HS-27A (cell line): ENCODE measurements around the gene CGNL1.

Experiments used
- DNase-seq: peaks from one replicate; pipeline ENCODE4 v3.0.0-alpha.2; 2012; ENCODE audit warnings: low read depth, missing footprints

CGNL1 gene

DNA sequence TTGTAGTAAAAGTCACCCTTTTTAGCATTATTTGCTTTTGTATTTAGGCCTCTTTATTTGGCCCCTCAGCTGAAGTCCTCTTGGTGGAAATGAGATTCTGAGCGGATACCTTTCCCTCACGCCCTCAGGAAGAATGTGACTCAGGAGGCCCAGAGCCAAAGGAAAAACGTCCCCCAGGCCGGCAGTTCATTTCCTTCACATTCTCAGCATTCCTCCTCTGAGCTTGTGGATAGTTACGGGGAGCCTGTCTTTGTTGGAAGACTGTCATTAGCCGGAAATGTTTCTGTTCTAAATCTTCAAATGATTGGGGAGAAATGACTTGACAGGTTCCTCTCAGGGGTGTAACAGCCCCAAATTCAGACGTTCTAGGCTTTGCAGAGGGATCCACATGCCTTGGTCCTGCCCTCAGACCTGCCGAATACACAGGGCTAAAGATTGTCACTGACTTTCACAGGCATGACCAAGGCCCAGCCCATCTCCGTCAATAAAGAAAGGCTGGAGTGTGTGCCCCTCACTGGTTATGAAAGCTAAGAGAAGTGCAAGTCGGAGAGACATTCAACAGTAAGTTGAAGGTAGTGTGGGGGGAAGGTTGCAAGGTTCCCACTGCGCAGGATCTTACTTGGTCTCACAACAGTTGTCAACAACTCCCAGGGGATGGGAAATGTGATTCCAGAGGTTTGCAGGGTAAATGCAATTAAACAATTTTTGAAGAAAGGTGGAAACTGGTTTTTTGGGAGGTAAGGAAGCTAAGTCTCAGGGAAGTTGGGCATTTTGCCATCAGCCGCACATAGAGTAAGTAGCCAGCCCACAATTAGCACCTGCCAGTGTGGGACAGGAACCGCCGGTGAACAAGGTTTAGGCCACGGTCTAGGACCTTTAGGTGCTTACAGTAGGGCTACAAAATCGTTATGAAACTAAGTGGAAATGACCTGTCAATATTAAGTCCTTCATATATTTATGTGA lies 175.7 kb downstream of the CGNL1 start:
- DNase-seq: peak; percentile 93

- DNase-seq: no peak
Observed at GRCh38 chr15:57552678-57553334, 176.5 kb downstream of the CGNL1 start.

DNA sequence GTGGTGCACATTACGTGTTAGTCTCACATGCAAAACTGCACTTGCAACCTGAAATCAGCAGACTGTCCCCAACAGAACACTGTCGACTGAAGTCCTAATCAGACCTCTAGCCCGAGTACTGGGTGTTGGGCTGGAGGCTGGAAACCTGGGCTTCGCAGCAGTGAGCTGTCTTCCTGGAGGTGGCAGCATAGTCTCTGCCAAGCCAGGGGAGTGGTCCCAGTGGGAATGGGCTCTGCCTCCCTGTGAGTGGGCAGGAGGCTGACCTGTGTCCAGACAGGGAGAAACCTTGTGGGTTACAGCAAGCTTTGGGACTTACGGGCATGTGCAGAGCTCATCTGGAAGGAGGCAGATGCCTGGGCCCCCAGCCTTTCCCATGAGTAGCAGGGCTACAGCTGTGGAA lies 177.2 kb downstream of the CGNL1 start:
- no peak for DNase-seq

DNA sequence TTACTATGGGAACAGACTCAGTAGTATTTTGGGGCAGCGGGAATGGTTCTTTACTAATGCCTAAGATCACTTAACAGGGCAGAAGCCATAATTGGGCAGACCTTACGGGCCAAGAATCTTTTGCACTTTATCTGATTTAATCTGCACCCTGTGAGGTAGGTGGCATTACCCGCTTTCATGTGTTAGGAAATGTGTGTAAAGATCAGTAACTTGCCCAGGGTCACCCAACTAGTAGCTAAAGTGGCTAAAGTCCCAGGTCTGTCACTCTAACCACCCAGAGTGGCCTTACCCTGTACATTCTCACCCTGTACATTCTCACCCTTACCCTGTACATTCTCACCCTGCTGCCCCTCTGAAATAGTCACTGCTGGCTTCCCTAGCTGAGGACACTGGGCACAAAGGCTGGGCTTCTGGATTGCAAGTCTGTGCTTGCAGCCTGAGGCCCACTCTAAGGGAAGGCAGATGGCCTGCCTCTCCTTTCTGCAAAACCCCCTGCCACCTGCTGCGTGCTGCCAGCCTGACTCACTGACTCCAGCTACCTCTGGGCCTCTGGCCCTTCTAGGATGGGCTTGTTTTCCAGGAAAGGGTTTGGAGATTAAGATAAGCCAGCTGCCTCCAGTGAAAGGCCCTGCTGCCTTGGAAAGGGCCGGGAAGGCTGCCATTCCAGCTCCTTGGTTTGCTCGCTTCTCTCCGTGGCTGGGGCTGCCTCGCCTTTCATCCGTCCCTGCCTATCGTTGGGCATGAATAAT lies 177.9 kb downstream of the CGNL1 start:
- DNase-seq: no peak

DNA sequence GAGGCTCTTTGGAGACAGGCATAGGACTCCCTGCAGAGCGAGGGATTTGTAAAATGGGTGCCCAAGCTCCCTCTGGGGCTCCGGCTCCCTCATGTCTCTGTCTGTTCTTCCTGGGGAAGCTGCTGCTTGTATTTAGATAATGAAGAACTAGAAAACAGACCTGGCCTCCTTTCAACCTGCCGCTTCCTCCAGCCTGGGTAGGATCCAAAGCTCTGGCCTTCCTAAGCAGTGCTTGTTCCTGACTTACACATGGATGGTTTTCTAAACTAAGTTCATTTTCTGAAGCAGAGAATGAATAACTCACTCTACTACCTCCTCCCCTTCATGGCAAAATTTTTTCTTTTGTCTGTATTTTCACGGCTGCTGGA lies 178.5 kb downstream of the CGNL1 start:
- DNase-seq: no peak

DNA sequence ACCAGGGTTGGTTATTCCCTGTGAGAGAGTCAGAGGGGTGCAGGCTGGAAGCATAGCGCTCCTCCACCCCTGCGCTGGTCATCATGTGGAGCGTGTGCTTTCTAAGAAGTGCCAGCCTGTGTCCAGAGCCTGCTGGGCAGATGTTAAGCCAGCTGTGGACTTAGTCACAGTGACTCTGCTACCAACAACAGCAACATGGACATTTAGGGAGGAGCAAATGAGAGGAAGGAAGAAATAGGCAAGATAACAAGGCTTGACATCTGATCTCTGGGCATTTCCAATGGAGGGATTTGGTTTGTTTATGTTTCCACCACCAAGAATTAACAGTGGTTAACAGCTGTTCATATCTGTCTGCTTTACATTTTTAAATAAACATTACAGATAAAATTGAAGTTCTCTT lies 179.0 kb downstream of the CGNL1 start:
- DNase-seq: no peak

GRCh38 chr15:57556040-57556439 lies 179.7 kb downstream of the CGNL1 start:
- DNase-seq: no peak

GRCh38 chr15:57557267-57557666 lies 181.0 kb downstream of the CGNL1 start:
- DNase-seq: no peak

- DNase-seq: no peak
Observed at GRCh38 chr15:57557810-57558209, 181.5 kb downstream of the CGNL1 start.

- DNase-seq: no peak
Observed at GRCh38 chr15:57559875-57560274, 183.6 kb downstream of the CGNL1 start.

DNA sequence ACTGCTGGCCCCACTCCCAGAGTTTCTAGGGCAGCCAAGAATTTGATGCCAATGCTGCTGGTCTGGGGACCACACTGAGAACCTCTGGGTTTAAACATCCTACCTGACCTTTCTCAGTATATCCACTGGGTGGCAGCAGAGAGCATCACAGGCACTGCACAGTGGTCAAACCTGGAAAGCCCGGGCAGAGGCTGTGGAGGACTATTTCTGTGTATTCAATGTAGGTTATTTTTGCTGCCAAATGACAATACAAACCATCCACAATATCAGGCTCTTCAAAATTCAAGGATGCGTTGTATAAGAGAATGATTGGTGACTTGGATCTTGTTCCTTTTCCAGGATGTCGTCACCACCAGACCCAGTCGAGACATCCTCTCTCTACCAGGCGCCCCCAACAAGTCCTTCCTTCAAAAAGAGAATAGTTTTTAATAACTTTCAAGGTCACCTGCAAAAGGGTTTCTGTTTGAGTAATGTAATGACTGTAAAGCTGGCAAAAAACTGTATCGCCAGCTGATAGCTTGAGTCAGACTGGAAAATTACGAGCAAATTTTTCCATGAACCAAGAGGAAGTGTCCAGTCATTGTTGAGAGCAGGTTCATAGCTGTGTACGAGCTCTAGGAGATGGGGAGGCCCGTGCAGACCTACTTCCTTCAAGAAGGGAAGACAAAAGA lies 184.9 kb downstream of the CGNL1 start:
- DNase-seq: peak; percentile 64

GRCh38 chr15:57562196-57562769 lies 186.0 kb downstream of the CGNL1 start:
- no peak for DNase-seq

GRCh38 chr15:57563416-57563815 lies 187.1 kb downstream of the CGNL1 start:
- no peak for DNase-seq

DNA sequence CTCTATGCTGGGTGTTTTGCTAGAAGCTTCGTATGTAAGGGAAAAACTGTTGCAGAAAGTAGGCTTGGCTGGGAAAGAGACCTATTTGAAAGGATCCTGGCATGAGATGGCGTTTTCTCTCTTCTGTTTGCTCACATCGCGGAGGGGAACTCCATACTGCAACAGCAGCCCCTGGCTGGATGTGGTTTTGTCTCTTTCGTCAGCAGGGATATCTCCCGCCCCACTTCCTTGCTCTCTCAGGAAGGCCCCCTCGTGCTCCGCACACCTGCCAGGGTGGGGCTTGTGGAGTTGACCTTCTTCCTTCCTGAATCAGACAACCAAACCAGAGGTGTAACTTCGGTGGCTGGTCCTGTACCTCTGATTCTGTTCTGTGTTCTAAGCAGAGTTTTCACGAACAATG lies 189.0 kb downstream of the CGNL1 start:
- no peak for DNase-seq

GRCh38 chr15:57566834-57567233 lies 190.5 kb downstream of the CGNL1 start:
- DNase-seq: no peak

DNA sequence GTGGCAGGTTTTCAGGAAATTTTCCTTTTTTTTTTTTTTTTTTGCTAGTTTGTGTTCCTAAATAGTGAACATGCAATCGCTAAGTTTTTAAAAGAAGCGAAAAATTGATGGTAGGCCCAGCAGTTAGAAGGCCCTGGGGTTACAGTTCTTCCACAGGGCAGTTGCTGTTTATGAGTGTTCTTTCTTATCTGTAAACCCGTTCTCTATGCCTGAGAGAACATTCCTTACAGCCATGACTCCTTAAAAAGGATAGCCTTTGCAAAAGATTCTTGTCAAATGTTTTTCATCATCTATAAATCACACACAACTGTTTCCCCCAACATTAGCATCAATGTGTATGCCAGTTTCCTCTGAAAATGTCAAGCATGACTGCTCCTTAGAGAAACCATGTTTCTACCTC lies 191.6 kb downstream of the CGNL1 start:
- DNase-seq: no peak

GRCh38 chr15:57568299-57568698 lies 192.0 kb downstream of the CGNL1 start:
- DNase-seq: no peak

- no peak for DNase-seq
Observed at GRCh38 chr15:57570340-57570739, 194.0 kb downstream of the CGNL1 start.

GRCh38 chr15:57570994-57571393 lies 194.7 kb downstream of the CGNL1 start:
- DNase-seq: no peak

DNA sequence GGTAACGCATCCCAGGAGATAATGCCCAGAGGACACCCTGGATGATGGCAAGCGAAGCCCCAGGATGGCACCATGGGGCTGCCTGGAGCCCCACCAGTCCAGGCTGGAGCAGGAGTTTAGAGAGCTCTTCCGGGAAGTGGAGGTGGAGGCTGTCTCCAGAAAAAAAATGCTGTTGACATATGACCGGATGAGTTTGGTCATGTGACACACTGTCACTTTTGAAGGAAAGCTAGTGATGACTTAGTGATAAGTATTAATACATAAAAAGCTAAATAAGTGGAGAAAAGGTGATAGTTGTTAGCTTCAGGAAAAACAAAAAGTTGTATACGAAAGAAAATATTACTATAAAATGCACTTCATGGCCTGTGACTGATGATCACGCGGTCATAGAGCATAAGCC lies 195.4 kb downstream of the CGNL1 start:
- DNase-seq: no peak

- no peak for DNase-seq
Observed at GRCh38 chr15:57572468-57572867, 196.2 kb downstream of the CGNL1 start.

DNA sequence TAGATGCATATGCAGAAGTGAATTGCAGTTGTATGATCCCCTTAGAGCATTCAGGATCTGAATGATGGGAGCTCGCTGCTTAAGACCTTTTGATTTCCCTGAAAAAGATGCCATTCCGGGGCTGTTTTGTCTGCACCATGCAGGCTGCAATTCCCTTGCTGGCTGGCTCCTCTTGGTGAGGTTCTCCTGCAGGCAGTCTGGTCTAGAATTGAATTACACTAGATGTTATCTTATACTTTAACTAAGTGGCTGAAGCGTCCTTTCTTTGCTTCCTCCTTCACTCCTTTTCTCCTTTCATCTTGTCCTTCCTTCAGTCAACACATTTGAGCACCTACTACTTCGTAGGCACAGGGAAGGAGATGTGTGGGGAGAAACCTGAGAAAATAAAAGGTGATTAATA lies 196.8 kb downstream of the CGNL1 start:
- no peak for DNase-seq
